Lower leg skin (tissue), 3 donors: ENCODE data around the gene DKK3.

Experiments used
- CTCF ChIP-seq, 3 donors: fragments of 450-650 bp; IDR thresholded peaks; one replicate each; pipeline ENCODE4 v1.5.1; 2016; ENCODE audit warnings: antibody characterized with exemption in 3 of 3, mild to moderate bottlenecking in 3 of 3, moderate library complexity in 2 of 3
- POLR2A ChIP-seq, 2 donors: fragments of 450-650 bp; IDR thresholded peaks; one replicate each; pipeline ENCODE4 v1.6.1; 2016 to 2017; ENCODE audit warnings: antibody characterized with exemption in 2 of 2, mild to moderate bottlenecking in 1 of 2, moderate library complexity in 1 of 2

DNA sequence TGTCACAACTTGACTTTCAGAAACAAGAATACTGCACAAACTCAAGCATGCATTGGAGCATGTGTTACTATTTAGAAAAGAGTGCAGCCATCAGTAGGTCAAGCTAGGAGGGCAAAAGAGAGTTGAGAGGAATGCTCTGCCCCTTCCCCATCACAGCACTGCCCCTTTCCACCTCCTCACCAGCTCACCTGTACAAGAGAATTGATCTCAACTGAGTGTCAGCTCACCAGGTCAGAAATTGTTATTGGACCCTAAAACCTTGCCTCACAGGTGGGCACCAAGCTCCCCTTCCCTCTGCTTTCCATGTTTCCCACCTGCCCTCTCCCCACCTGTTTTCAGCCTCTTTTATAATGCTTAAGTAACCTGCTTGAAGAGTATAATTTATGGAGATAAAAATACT is 48.8 kb downstream of the DKK3 start:
- TF ChIP-seq CTCF (IDR thresholded peaks at IDR 0.05) (no peak), POLR2A (IDR thresholded peaks at IDR 0.05) (no peak)
